Stomach (tissue), 4 donors: ENCODE data around the gene NHLRC1.

Experiments
- CTCF ChIP-seq, 7 experiments: fragments of 450-650 bp in 4 of 7; fragments of 200-600 bp in 3 of 7; sonication (generic) in 3 of 7; IDR thresholded peaks; one replicate each; pipeline ENCODE4 v1.5.1; 2016 to 2019; ENCODE audit warnings: antibody characterized with exemption in 7 of 7, control low read depth in 2 of 7, mild to moderate bottlenecking in 1 of 7
- EP300 ChIP-seq: sonication (generic); formaldehyde crosslinking; IDR thresholded peaks from one replicate; pipeline ENCODE4 v1.6.1; 2017; ENCODE audit warnings: antibody characterized with exemption
- POLR2A ChIP-seq, 4 donors: fragments of 450-650 bp; IDR thresholded peaks; one replicate each; pipeline ENCODE4 v1.6.1; 2016; ENCODE audit warnings: antibody characterized with exemption in 4 of 4, control low read depth in 2 of 4, mild to moderate bottlenecking in 1 of 4, moderate library complexity in 1 of 4
- POLR2AphosphoS5 ChIP-seq, 3 donors: sonication (generic); formaldehyde crosslinking; IDR thresholded peaks; one replicate each; pipeline ENCODE4 v1.6.1; 2016; ENCODE audit warnings: antibody characterized with exemption in 3 of 3

DNA sequence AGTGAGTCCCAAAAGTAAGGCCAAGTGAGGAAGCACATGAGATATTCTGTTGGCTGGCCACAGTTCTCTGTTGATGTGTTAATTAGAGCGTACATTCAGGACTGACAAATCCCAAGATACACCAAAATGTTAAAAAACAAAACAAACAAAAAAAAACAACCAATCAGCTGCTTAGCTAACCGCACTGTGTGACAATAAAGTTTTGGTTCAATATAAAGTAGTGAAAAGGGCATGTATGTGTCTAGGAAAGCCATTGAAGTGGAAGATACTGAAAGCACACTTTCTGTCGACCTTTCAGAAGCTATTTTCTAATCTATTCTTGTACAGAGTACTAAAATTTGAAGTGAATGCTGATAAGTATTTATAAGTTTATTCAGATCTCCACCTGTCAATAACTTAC, 26.1 kb downstream of the NHLRC1 start:
- TF ChIP-seq EP300 (no peak), POLR2A (IDR thresholded peaks at IDR 0.05) (no peak), CTCF (IDR thresholded peaks at IDR 0.05) (no peak), POLR2AphosphoS5 (IDR thresholded peaks at IDR 0.05) (no peak)
